ENCODE measurements around the gene CFAP410.

Gene CFAP410

GRCh38 chr21:44282370-44282769, 56.8 kb downstream of the CFAP410 start:
- H3K27ac ChIP-seq (ENCODE audit: low read length) = no peak overlapping the region
- no peaks in the 10 kb centered on the region for H4K20me1 ChIP-seq (ENCODE audit: insufficient read depth, low read length)
- no peaks in the 10 kb centered on the region for H3K79me2 ChIP-seq (ENCODE audit: low read length)
- no peaks in the 10 kb centered on the region for H3K36me3 ChIP-seq (replicated peaks; ENCODE audit: insufficient read depth, low read length)
- H3K9ac ChIP-seq (ENCODE audit: low read length) = no peak overlapping the region
- no peak overlapping the region for H2AFZ ChIP-seq (ENCODE audit: low read length)
- TF ChIP-seq EZH2 (optimal IDR thresholded peaks at IDR 0.05; ENCODE audit: low read depth, low read length) (no peak), EZH2phosphoT487 (IDR thresholded peaks at IDR 0.05; ENCODE audit: low read length) (no peak)
- TF ChIP-seq, protein P1, sequence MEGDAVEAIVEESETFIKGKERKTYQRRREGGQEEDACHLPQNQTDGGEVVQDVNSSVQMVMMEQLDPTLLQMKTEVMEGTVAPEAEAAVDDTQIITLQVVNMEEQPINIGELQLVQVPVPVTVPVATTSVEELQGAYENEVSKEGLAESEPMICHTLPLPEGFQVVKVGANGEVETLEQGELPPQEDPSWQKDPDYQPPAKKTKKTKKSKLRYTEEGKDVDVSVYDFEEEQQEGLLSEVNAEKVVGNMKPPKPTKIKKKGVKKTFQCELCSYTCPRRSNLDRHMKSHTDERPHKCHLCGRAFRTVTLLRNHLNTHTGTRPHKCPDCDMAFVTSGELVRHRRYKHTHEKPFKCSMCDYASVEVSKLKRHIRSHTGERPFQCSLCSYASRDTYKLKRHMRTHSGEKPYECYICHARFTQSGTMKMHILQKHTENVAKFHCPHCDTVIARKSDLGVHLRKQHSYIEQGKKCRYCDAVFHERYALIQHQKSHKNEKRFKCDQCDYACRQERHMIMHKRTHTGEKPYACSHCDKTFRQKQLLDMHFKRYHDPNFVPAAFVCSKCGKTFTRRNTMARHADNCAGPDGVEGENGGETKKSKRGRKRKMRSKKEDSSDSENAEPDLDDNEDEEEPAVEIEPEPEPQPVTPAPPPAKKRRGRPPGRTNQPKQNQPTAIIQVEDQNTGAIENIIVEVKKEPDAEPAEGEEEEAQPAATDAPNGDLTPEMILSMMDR (IDR thresholded peaks at IDR 0.05; ENCODE audit: low read length) = no peak
- no peaks in the 10 kb centered on the region for H3K4me1 ChIP-seq (ENCODE audit: low read length)
- no peaks in the 10 kb centered on the region for H3K9me3 ChIP-seq (replicated peaks; ENCODE audit: insufficient read depth, low read length)
- no peak overlapping the region for H3K4me2 ChIP-seq (ENCODE audit: low read depth, low read length)
- no peak for DNase-seq
- no peak overlapping the region for H3K4me3 ChIP-seq (ENCODE audit: low read length)
- H3F3A ChIP-seq (ENCODE audit: insufficient read depth, low read length) = no peaks in the 10 kb centered on the region
- H3K9me2 ChIP-seq (replicated peaks; ENCODE audit: insufficient read depth, low read length) = no peaks in the 10 kb centered on the region
- peaks cover 73% of the 10 kb centered on the region for H3K27me3 ChIP-seq (replicated peaks; ENCODE audit: insufficient read depth, low read length)

GRCh38 chr21:44281801-44282200, 57.4 kb downstream of the CFAP410 start:
- H3K9me3 ChIP-seq (replicated peaks; ENCODE audit: insufficient read depth, low read length) = no peaks in the 10 kb centered on the region
- no peak overlapping the region for H3K4me2 ChIP-seq (ENCODE audit: low read depth, low read length)
- DNase-seq = no peak
- no peaks in the 10 kb centered on the region for H3K36me3 ChIP-seq (replicated peaks; ENCODE audit: insufficient read depth, low read length)
- no peak overlapping the region for H3K9ac ChIP-seq (ENCODE audit: low read length)
- H3K4me3 ChIP-seq (ENCODE audit: low read length) = no peak overlapping the region
- H3F3A ChIP-seq (ENCODE audit: insufficient read depth, low read length) = no peaks in the 10 kb centered on the region
- no peaks in the 10 kb centered on the region for H3K4me1 ChIP-seq (ENCODE audit: low read length)
- H3K27me3 ChIP-seq (replicated peaks; ENCODE audit: insufficient read depth, low read length) = peaks cover 67% of the 10 kb centered on the region
- no peaks in the 10 kb centered on the region for H4K20me1 ChIP-seq (ENCODE audit: insufficient read depth, low read length)
- no peak for TF ChIP-seq EZH2 (optimal IDR thresholded peaks at IDR 0.05; ENCODE audit: low read depth, low read length)
- TF ChIP-seq EZH2phosphoT487 (IDR thresholded peaks at IDR 0.05; ENCODE audit: low read length) = no peak
- TF ChIP-seq, protein P1 (IDR thresholded peaks at IDR 0.05; ENCODE audit: low read length) = no peak
- H3K27ac ChIP-seq (ENCODE audit: low read length) = no peak overlapping the region
- H3K79me2 ChIP-seq (ENCODE audit: low read length) = no peaks in the 10 kb centered on the region
- H2AFZ ChIP-seq (ENCODE audit: low read length) = no peak overlapping the region
- no peaks in the 10 kb centered on the region for H3K9me2 ChIP-seq (replicated peaks; ENCODE audit: insufficient read depth, low read length)

GRCh38 chr21:44279354-44280260, 59.6 kb downstream of the CFAP410 start:
- Histone ChIP-seq H3K4me1 (ENCODE audit: low read length) (no peaks in the 10 kb centered on the region), H3F3A (ENCODE audit: insufficient read depth, low read length) (no peaks in the 10 kb centered on the region), H3K4me3 (ENCODE audit: low read length) (no peak overlapping the region), H3K36me3 (replicated peaks; ENCODE audit: insufficient read depth, low read length) (no peaks in the 10 kb centered on the region), H3K79me2 (ENCODE audit: low read length) (no peaks in the 10 kb centered on the region), H3K9me2 (replicated peaks; ENCODE audit: insufficient read depth, low read length) (no peaks in the 10 kb centered on the region), H3K27me3 (replicated peaks; ENCODE audit: insufficient read depth, low read length) (peaks cover 51% of the 10 kb centered on the region), H3K9ac (ENCODE audit: low read length) (no peak overlapping the region), H3K4me2 (ENCODE audit: low read depth, low read length) (no peak overlapping the region), H3K9me3 (replicated peaks; ENCODE audit: insufficient read depth, low read length) (no peaks in the 10 kb centered on the region), H2AFZ (ENCODE audit: low read length) (no peak overlapping the region), H3K27ac (ENCODE audit: low read length) (no peak overlapping the region), H4K20me1 (ENCODE audit: insufficient read depth, low read length) (no peaks in the 10 kb centered on the region)
- no peak for TF ChIP-seq EZH2phosphoT487 (IDR thresholded peaks at IDR 0.05; ENCODE audit: low read length)
- TF ChIP-seq, protein P1 (IDR thresholded peaks at IDR 0.05; ENCODE audit: low read length) = no peak
- no peak for TF ChIP-seq EZH2 (optimal IDR thresholded peaks at IDR 0.05; ENCODE audit: low read depth, low read length)
- no peak for DNase-seq

All from MM.1S (cell line).